ENCODE results near the gene MGARP. TPM values are rescaled to one million over a fixed set of nuclear protein-coding genes. Genes with fewer than 3 reads are reported as not detected.

Gene MGARP
- polyA plus RNA-seq, 1 donor from 2014 or later: 1.3 TPM

DNA sequence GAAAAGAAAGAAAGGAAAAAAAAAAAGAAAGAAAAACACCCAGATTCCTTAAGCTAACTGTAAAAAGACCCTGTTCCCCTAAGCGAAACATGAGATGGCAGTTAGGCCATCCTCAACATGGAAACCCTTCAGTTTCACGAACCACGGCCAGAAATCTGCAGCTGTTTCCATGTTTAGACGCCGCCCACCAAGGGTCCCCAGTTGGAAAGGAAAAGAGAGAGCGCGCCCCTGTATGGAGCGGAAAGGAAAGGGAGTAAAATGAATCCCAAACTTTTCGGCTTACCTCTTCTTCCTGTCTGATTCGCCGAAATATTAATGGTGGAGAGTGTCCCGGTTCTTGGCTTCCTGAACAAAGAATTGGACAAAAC is 38.3 kb downstream of the MGARP start:
- Histone ChIP-seq H3F3A (ENCODE audit: insufficient read depth, low read length, poor library complexity, severe bottlenecking) (no peaks in the 10 kb centered on the region), H2AFZ (ENCODE audit: low read depth, low read length) (no peak overlapping the region), H3K9ac (ENCODE audit: low read length) (no peak overlapping the region), H3K4me2 (ENCODE audit: low read length) (no peak overlapping the region), H3K27me3 (ENCODE audit: insufficient read depth, low read depth, low read length) (no peaks in the 10 kb centered on the region), H3K4me3 (ENCODE audit: low read length) (no peak overlapping the region), H3K27ac (ENCODE audit: low read length) (no peak overlapping the region), H3K9me3 (ENCODE audit: low read length) (no peaks in the 10 kb centered on the region), H4K20me1 (ENCODE audit: insufficient read depth) (no peaks in the 10 kb centered on the region), H3K36me3 (ENCODE audit: insufficient read depth, low read length) (no peaks in the 10 kb centered on the region), H3K79me2 (replicated peaks; ENCODE audit: insufficient read depth, low read length) (no peaks in the 10 kb centered on the region), H3K9me2 (ENCODE audit: insufficient read depth, low read length) (no peaks in the 10 kb centered on the region)
- TF ChIP-seq EP300 (conservative IDR thresholded peaks at IDR 0.05; ENCODE audit: poor library complexity, severe bottlenecking) (no peak), EZH2 (IDR thresholded peaks at IDR 0.05; ENCODE audit: borderline replicate concordance, insufficient read depth, low read length, poor library complexity, severe bottlenecking) (no peak), RAD21 (conservative IDR thresholded peaks at IDR 0.05) (no peak), CTCF (IDR thresholded peaks at IDR 0.05; ENCODE audit: poor library complexity, severe bottlenecking) (no peak), REST (IDR thresholded peaks at IDR 0.05; ENCODE audit: borderline replicate concordance) (no peak), MXI1 (conservative IDR thresholded peaks at IDR 0.05; ENCODE audit: poor library complexity, severe bottlenecking) (no peak), POLR2AphosphoS5 (IDR thresholded peaks at IDR 0.05) (no peak), SMC3 (conservative IDR thresholded peaks at IDR 0.05; ENCODE audit: poor library complexity) (no peak), TAF1 (IDR thresholded peaks at IDR 0.05; ENCODE audit: low read depth) (no peak)

DNA sequence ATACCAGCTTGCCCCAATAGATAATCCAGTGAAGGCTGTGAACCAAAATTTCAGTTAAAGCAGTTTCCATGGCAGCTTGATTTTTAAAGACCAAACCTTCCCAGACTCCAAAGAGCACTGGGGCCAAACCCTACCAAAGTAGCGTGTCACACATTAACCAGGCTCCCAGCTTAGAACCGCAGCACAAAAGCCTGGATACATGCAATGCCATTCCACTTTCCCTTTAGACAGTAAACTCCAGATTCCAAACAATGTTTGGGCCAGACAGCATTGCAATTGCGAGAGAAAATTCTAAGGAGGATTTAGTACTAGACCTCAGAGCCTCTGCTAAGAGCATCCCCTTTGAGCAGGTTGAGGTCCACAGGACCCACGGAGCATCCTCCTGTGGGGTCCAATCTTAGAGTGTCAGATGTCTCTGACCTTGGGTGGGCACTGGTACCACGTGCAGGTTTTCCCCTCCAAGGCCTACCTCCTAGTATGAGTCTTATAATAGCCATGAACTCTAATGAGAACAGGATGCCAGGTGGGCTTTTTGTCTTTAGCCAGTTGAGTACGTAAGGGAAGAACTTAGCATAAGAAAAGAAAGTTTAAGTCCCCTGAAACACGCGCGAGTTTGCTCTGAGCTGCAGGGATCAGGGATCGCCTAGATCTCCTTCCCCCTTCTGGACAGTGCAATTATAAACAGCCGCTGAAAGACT is 38.8 kb downstream of the MGARP start:
- Histone ChIP-seq H2AFZ (ENCODE audit: low read depth, low read length) (no peak overlapping the region), H3K36me3 (ENCODE audit: insufficient read depth, low read length) (no peaks in the 10 kb centered on the region), H3K4me2 (ENCODE audit: low read length) (no peak overlapping the region), H3K27me3 (ENCODE audit: insufficient read depth, low read depth, low read length) (no peaks in the 10 kb centered on the region), H3K9me2 (ENCODE audit: insufficient read depth, low read length) (no peaks in the 10 kb centered on the region), H3F3A (ENCODE audit: insufficient read depth, low read length, poor library complexity, severe bottlenecking) (no peaks in the 10 kb centered on the region), H4K20me1 (ENCODE audit: insufficient read depth) (no peaks in the 10 kb centered on the region), H3K27ac (ENCODE audit: low read length) (no peak overlapping the region), H3K4me3 (ENCODE audit: low read length) (no peak overlapping the region), H3K79me2 (replicated peaks; ENCODE audit: insufficient read depth, low read length) (no peaks in the 10 kb centered on the region), H3K9me3 (ENCODE audit: low read length) (no peaks in the 10 kb centered on the region), H3K9ac (ENCODE audit: low read length) (no peak overlapping the region)
- TF ChIP-seq EZH2 (IDR thresholded peaks at IDR 0.05; ENCODE audit: borderline replicate concordance, insufficient read depth, low read length, poor library complexity, severe bottlenecking): no peak
- TF ChIP-seq EP300 (conservative IDR thresholded peaks at IDR 0.05; ENCODE audit: poor library complexity, severe bottlenecking): no peak
- no peak for TF ChIP-seq REST (IDR thresholded peaks at IDR 0.05; ENCODE audit: borderline replicate concordance)
- TF ChIP-seq POLR2AphosphoS5 (IDR thresholded peaks at IDR 0.05): no peak
- TF ChIP-seq MXI1 (conservative IDR thresholded peaks at IDR 0.05; ENCODE audit: poor library complexity, severe bottlenecking): no peak
- no peak for TF ChIP-seq SMC3 (conservative IDR thresholded peaks at IDR 0.05; ENCODE audit: poor library complexity)
- TF ChIP-seq TAF1 (IDR thresholded peaks at IDR 0.05; ENCODE audit: low read depth): no peak
- TF ChIP-seq RAD21 (conservative IDR thresholded peaks at IDR 0.05): no peak
- TF ChIP-seq CTCF (IDR thresholded peaks at IDR 0.05; ENCODE audit: poor library complexity, severe bottlenecking): no peak
